ENCODE results near the gene SERPINA1. TPM values are rescaled to one million over a fixed set of nuclear protein-coding genes. Genes with fewer than 3 reads are reported as not detected.

Gene SERPINA1
- total RNA-seq, 1 experiment from 2014 or later: not detected

DNA sequence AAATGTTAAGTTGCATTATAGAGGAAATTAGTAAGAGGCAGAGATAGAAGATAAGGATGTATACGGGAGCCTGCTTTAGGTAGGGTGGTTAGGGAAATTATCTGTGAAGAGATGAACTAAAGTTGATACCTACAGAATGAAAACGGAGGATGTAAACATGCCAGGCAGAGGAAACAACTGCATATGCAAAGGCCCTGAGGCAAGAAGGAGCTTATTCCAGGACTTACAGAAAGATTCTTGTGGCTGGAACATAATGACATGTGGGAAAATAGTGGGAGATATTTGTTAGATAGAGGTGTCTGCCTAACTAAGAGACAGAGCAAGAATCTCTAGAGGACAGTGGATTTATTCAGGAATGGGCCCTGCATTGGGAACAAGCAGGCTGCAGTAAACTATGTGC, 16.2 kb upstream of the SERPINA1 start:
- no peak overlapping the region for H2BK5ac ChIP-seq (ENCODE audit: insufficient read length, low read length)
- no peak overlapping the region for H3K4ac ChIP-seq (ENCODE audit: low read depth, low read length)
- no peak overlapping the region for H2BK12ac ChIP-seq (ENCODE audit: insufficient read length, low read depth, low read length)
- peaks cover 9% of the 10 kb centered on the region for H3K9me3 ChIP-seq (ENCODE audit: control insufficient read depth, low read depth, low read length)
- H3K4me2 ChIP-seq (ENCODE audit: insufficient read depth, insufficient read length, low read length): no peak overlapping the region
- no peak for DNase-seq
- no peak overlapping the region for H3K9ac ChIP-seq (ENCODE audit: extremely low read depth, insufficient read length, low read length)
- H4K8ac ChIP-seq (replicated peaks; ENCODE audit: insufficient read length, low read depth, low read length): no peak overlapping the region
- Mint-ChIP-seq H3K36me3 (ENCODE audit: insufficient read depth in 1 of 3, low read depth in 3 of 3) (peaks cover 0 to 4% (median 2%) of the 10 kb centered on the region in 3 experiments; a peak in 4 of 7 replicates), H3K27ac (no peak overlapping the region), H3K27me3 (ENCODE audit: low read depth) (no peaks in the 10 kb centered on the region; the same call in none of the 2 replicates), H3K4me3 (no peak overlapping the region), H3K4me1 (peaks cover 19 to 22% of the 10 kb centered on the region in 2 experiments), H3K9me3 (peaks cover 12 to 15% of the 10 kb centered on the region in 2 experiments)
- H2BK20ac ChIP-seq (ENCODE audit: low read depth, low read length, poor library complexity, severe bottlenecking): no peak overlapping the region
- no peak overlapping the region for H2BK120ac ChIP-seq (ENCODE audit: low read depth, low read length, poor library complexity, severe bottlenecking)
- no peak overlapping the region for H3K14ac ChIP-seq (ENCODE audit: insufficient read depth, low read length)
- no peak overlapping the region for H3K27ac ChIP-seq (ENCODE audit: insufficient read length, low read depth, low read length)
- H3K27me3 ChIP-seq (ENCODE audit: insufficient read depth, low read length): no peaks in the 10 kb centered on the region
- no peak overlapping the region for H2AFZ ChIP-seq (ENCODE audit: low read length)
- no peak overlapping the region for H3K18ac ChIP-seq (ENCODE audit: insufficient read length, low read depth, low read length)
- TF ChIP-seq, protein P1, sequence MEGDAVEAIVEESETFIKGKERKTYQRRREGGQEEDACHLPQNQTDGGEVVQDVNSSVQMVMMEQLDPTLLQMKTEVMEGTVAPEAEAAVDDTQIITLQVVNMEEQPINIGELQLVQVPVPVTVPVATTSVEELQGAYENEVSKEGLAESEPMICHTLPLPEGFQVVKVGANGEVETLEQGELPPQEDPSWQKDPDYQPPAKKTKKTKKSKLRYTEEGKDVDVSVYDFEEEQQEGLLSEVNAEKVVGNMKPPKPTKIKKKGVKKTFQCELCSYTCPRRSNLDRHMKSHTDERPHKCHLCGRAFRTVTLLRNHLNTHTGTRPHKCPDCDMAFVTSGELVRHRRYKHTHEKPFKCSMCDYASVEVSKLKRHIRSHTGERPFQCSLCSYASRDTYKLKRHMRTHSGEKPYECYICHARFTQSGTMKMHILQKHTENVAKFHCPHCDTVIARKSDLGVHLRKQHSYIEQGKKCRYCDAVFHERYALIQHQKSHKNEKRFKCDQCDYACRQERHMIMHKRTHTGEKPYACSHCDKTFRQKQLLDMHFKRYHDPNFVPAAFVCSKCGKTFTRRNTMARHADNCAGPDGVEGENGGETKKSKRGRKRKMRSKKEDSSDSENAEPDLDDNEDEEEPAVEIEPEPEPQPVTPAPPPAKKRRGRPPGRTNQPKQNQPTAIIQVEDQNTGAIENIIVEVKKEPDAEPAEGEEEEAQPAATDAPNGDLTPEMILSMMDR (conservative IDR thresholded peaks at IDR 0.05): no peak
- H3K79me2 ChIP-seq (ENCODE audit: insufficient read depth, low read length): no peaks in the 10 kb centered on the region
- H4K20me1 ChIP-seq (ENCODE audit: control insufficient read depth, insufficient read depth, insufficient read length): no peaks in the 10 kb centered on the region
- no peaks in the 10 kb centered on the region for H3K79me1 ChIP-seq (ENCODE audit: insufficient read depth, low read depth, low read length, poor library complexity, severe bottlenecking)
- no peak overlapping the region for H3T11ph ChIP-seq (ENCODE audit: low read length)
- no peaks in the 10 kb centered on the region; the same call in 1 of the 2 replicates for H3K4me1 ChIP-seq (ENCODE audit: insufficient read depth, low read length)
- H3K23me2 ChIP-seq (ENCODE audit: insufficient read length, low read depth, low read length, poor library complexity, severe bottlenecking): no peaks in the 10 kb centered on the region
- no peak overlapping the region for H3K23ac ChIP-seq (ENCODE audit: insufficient read length, low read depth, low read length)
- no peak overlapping the region for H2AK5ac ChIP-seq (ENCODE audit: insufficient read length, low read length)
- H4K5ac ChIP-seq (ENCODE audit: insufficient read length, low read depth, low read length): no peak overlapping the region
- no CpG with 5 or more reads among the region's 2 CpGs for WGBS (ENCODE audit: extremely low coverage, insufficient read length, low lambda C conversion rate)
- H3K56ac ChIP-seq (ENCODE audit: insufficient read length, low read depth, low read length): no peak overlapping the region
- H2BK15ac ChIP-seq (ENCODE audit: low read depth, low read length): no peak overlapping the region
- H4K91ac ChIP-seq (ENCODE audit: insufficient read length, low read depth, low read length): no peak overlapping the region

All from H9 (cell line).